ENCODE data around the gene CGB2.
"Not testable (repeated sequence)": the region's sequence is repeated elsewhere in the genome, so short reads cannot be mapped to it uniquely, and the experiment has no call there.

CGB2 gene

DNA sequence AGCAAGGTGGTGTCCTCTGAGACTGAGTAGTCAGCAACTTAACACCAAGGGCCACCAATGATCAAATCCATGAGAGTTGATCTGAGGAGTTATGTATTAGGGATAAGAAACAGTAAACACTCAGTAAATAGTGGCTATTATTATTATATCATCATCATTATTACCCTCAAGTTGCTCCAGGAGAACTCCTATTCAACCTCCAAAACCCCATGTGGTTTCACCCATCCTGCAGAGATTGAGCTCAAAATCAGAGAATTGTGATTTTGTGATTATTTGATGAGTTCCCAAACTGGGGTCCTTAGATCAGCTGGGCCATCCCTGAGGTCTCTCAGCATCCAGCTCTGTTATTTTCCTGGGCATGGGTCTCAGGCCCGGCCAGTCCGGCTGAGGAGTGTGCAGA lies 29.3 kb downstream of the CGB2 start:
- peaks cover 10% of the 10 kb centered on the region; the same call in 1 of the 2 replicates for H3K4me1 ChIP-seq (ENCODE audit: insufficient read depth, low read length)
- no peaks in the 10 kb centered on the region for H3K36me3 ChIP-seq (ENCODE audit: insufficient read depth, low read length)
- no peak overlapping the region for H3K9ac ChIP-seq (ENCODE audit: low read depth, low read length)
- H3K9me3 ChIP-seq (ENCODE audit: control insufficient read depth, insufficient read depth, low read length), result no peaks in the 10 kb centered on the region

DNA sequence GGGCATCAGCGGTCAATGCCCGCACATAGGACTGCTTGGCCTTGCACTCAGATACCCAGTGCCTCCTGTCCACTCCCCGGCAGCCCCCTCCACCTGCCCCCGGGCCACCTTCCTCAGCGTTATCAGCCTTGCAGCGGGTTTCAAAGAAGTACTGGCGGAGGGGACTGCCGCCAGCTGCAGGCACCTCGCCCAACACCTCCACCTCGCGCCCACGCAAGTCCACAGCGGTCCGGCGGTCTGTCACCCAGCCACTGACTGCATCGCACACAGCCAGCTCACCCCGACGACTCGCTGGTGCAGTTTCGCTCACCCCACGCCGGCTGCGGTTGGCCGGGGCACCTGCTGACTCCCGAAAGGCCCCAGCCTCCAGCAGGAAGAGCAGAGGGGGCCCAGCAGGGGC lies 29.8 kb downstream of the CGB2 start:
- Histone ChIP-seq H3K9me3 (ENCODE audit: control insufficient read depth, insufficient read depth, low read length) (no peaks in the 10 kb centered on the region), H3K4me1 (ENCODE audit: insufficient read depth, low read length) (peaks cover 15% of the 10 kb centered on the region; the same call in 1 of the 2 replicates), H3K9ac (ENCODE audit: low read depth, low read length) (no peak overlapping the region), H3K36me3 (ENCODE audit: insufficient read depth, low read length) (no peaks in the 10 kb centered on the region)

DNA sequence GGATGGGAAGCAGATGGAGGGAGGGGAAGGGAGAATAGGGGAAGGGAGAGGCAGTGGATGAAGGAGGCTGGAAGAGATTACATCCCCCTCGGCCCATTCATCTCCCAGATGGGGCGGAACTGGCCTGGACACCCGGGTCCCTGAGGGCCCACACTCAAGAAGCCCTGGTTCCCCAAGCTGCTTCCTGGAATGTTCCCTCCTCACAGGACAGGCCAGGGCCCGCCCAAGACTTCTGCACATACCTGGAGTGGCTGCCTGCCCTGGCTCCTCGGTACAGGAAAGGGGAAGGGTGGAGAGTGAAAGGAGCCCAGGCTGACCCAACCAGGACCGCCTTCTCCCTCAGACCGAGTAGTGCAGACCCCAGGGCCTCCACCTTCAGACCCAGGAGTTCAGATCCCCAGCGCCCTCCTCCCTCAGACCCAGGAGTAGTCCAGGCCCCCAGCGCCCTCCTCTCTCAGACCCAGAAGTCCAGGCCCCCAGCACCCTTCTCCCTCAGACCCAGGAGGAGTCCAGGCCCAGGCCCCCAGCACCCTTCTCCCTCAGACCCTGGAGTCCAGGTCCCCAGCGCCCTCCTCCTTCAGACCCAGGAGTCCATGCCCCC lies 32.4 kb downstream of the CGB2 start:
- H3K36me3 ChIP-seq (ENCODE audit: insufficient read depth, low read length), result no peaks in the 10 kb centered on the region
- peak overlapping the region; percentile 35; the same call in 1 of the 2 replicates for H3K9ac ChIP-seq (ENCODE audit: low read depth, low read length)
- H3K4me1 ChIP-seq (ENCODE audit: insufficient read depth, low read length), result peaks cover 15% of the 10 kb centered on the region; the same call in 1 of the 2 replicates
- no peaks in the 10 kb centered on the region for H3K9me3 ChIP-seq (ENCODE audit: control insufficient read depth, insufficient read depth, low read length)

DNA sequence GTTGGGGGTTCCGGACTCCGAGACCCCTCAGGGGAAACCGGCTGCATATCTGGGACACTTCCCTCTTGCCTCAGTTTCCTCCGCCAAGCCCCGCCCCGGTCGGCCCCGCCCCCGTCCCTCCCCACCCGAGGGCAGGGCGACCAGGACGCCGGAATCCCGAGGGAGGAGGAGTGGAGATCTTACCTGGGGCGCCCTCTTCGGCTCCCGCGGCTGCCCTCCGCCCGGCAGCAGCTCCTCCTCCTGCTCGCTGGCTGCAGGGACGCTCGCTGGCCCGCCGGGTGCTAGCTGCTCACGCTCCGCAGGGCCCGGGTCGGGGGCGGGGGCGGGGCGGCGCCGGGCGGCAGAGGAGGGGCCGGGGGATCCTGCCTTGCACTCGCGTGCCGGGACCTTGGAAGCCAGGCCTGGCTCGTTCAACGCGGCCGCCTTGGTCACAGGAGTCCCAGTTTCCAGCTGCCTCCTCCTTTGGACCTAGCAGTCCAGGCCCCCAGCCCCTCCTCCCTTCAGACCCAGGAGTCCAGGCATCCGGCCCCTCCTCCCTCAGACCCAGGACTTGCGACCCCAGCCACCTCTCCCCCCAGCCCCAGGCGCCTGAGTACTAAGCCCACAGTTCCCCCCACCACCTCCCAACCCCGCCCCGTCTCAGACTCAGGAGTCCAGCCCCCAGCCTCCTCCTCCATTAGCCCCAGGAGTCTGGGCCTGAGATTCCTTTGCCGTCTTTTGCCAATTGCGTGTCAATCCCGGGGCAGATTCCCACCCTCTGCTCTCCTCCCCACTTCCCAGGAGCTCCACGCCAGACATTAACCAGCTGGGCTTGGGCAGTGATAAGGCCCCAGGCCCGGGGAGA lies 33.3 kb downstream of the CGB2 start, which contains the start of gene NTF4:
TSS of gene NTF4 (minus strand) at position 51 of the 844 bp plus-strand sequence. CDS start 2,821 bp downstream, outside the sequence.
- H3K4me1 ChIP-seq (ENCODE audit: insufficient read depth, low read length), result peaks cover 15% of the 10 kb centered on the region; the same call in 1 of the 2 replicates
- H3K9ac ChIP-seq (ENCODE audit: low read depth, low read length), result peak within 1 kb of the TSS; percentile 35; the same call in 1 of the 2 replicates

DNA sequence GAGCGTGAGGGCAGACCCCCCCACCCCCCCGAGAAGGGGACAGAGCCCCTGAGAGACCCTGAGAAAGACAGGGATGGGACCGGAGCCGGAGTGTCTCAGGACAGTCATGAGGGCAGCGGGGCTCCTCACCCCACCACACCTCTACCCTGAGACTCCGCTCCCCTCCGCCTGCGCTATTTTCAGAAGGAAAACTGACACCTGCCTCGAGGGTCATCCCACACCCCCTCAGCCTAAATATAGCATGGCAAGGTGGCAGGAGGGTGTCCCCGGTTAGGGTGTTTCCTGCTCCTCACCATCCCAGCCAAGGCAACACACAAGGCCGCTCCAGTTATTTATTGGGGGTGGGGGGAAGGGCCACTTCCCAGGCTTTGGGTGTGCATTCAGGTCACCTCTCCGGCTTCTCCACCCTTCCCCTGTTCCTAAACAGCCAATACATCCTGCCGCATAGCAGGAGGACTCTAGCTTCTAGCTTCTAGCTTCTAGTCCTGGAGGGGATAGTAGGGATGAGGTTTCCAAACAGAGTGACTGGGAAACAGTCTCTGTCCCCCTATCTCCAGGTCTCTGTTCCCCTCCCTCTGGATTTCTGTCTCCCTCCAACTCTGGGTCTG lies 34.3 kb downstream of the CGB2 start:
- peaks cover 15% of the 10 kb centered on the region; the same call in 1 of the 2 replicates for H3K4me1 ChIP-seq (ENCODE audit: insufficient read depth, low read length)
- peak overlapping the region; percentile 11; the same call in 1 of the 2 replicates for H3K9ac ChIP-seq (ENCODE audit: low read depth, low read length)
- no peaks in the 10 kb centered on the region for H3K36me3 ChIP-seq (ENCODE audit: insufficient read depth, low read length)
- no peaks in the 10 kb centered on the region for H3K9me3 ChIP-seq (ENCODE audit: control insufficient read depth, insufficient read depth, low read length)

More for the DNA sequence above, 33.3 kb downstream of the CGB2 start, which contains the start of gene NTF4:
- Histone ChIP-seq H3K9me3 (ENCODE audit: control insufficient read depth, insufficient read depth, low read length) (no peaks in the 10 kb centered on the region), H3K36me3 (ENCODE audit: insufficient read depth, low read length) (no peaks in the 10 kb centered on the region)

DNA sequence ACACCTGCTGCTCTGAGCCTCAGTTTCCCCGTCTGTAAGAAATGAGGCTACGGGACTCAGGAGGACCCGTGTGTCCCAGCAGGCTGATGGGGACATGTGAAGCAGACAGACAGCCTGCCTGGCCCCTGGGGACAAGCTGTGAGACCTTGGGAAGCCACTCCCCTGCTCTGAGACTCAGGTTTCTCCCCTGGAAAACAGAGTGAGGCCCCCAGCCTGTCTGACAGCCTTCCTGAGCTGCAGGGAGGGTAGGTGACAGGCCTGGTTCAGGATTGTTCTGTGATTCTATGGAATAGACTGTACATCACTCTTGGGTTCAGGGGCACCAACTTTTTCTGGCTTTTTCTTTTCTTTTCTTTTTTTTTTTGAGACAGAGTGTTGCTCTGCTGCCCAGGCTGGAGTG lies 35.9 kb downstream of the CGB2 start:
- no peaks in the 10 kb centered on the region for H3K36me3 ChIP-seq (ENCODE audit: insufficient read depth, low read length)
- no peaks in the 10 kb centered on the region for H3K9me3 ChIP-seq (ENCODE audit: control insufficient read depth, insufficient read depth, low read length)
- peaks cover 15% of the 10 kb centered on the region; the same call in 1 of the 2 replicates for H3K4me1 ChIP-seq (ENCODE audit: insufficient read depth, low read length)
- no peak overlapping the region for H3K9ac ChIP-seq (ENCODE audit: low read depth, low read length)

DNA sequence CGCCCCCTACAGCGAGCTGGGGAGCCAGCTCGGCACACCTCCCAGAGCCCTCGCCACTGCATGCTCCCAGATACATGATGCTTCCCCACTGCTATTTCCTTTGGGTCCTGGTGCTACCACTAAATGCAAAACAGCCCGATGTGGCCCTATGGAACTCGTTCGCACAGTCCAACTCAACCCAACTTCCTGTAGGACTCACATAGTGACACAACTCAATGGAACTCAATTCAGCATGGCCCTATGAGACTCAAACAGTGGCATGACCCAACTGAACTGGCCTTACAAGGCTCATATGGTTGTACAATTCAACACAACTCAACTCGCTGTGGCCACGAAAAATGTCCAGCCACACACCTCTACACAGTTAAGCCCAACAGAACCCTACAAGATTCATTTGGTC lies 37.3 kb downstream of the CGB2 start:
- H3K9ac ChIP-seq (ENCODE audit: low read depth, low read length), result no peak overlapping the region
- no peaks in the 10 kb centered on the region for H3K36me3 ChIP-seq (ENCODE audit: insufficient read depth, low read length)

DNA sequence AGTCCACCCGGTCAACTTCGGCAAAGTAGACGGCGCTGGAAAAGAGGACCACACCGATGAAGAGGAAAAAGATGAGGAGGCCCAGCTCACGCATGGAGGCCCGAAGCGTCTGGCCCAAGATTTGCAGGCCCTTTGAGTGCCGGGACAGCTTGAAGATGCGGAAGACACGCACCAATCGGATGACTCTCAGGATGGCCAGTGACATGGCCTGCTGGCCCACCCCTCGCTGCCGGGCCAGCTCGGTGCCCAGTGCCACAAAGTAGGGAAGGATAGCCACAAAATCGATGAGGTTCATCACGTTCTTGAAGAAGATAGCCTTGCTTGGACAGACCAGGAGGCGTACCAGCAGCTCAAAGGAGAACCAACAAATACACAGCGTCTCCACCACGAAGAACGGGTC lies 38.7 kb downstream of the CGB2 start:
- peaks cover 6% of the 10 kb centered on the region; the same call in 1 of the 2 replicates for H3K4me1 ChIP-seq (ENCODE audit: insufficient read depth, low read length)
- no peaks in the 10 kb centered on the region for H3K9me3 ChIP-seq (ENCODE audit: control insufficient read depth, insufficient read depth, low read length)
- H3K9ac ChIP-seq (ENCODE audit: low read depth, low read length), result no peak overlapping the region
- no peaks in the 10 kb centered on the region for H3K36me3 ChIP-seq (ENCODE audit: insufficient read depth, low read length)

More for the DNA sequence above, 37.3 kb downstream of the CGB2 start:
- H3K4me1 ChIP-seq (ENCODE audit: insufficient read depth, low read length), result peaks cover 8% of the 10 kb centered on the region; the same call in 1 of the 2 replicates
- no peaks in the 10 kb centered on the region for H3K9me3 ChIP-seq (ENCODE audit: control insufficient read depth, insufficient read depth, low read length)

DNA sequence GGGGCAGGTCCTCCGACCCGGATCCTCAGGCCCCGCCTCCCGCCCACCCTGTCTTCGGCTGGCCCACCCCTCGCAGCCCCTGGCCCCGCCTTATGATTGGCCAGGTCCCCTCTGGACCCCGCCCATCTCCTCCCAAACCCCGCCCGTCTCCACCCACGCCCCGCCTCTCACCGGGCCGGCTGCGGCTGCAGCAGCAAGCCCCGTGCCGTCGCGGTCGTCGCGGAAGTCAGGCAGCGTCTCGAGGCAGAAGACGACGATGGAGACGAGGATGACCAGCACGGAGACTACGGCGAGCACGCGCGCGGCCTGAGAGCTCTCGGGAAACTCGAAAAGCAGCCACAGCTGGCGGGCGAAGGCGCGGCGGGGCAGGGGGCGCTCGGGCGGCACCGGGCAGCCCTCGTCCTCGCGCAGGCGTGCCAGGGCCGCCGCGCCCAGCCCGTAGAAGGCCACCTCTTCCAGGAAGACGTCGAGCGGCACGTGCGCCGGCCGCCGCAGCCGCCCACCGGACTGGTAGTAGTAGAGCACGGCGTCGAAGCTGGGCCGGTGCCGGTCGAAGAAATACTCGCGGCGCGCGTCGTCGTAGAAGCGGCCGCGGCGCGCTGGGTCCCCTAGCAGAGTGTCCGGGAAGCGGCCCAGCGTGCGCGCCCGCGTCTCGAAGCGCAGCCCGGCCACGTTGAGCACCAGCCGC lies 40.3 kb downstream of the CGB2 start:
- H3K4me1 ChIP-seq (ENCODE audit: insufficient read depth, low read length), result no peaks in the 10 kb centered on the region; the same call in 1 of the 2 replicates
- no peaks in the 10 kb centered on the region for H3K36me3 ChIP-seq (ENCODE audit: insufficient read depth, low read length)
- H3K9me3 ChIP-seq (ENCODE audit: control insufficient read depth, insufficient read depth, low read length), result no peaks in the 10 kb centered on the region
- peak overlapping the region; percentile 36 for H3K9ac ChIP-seq (ENCODE audit: low read depth, low read length)

DNA sequence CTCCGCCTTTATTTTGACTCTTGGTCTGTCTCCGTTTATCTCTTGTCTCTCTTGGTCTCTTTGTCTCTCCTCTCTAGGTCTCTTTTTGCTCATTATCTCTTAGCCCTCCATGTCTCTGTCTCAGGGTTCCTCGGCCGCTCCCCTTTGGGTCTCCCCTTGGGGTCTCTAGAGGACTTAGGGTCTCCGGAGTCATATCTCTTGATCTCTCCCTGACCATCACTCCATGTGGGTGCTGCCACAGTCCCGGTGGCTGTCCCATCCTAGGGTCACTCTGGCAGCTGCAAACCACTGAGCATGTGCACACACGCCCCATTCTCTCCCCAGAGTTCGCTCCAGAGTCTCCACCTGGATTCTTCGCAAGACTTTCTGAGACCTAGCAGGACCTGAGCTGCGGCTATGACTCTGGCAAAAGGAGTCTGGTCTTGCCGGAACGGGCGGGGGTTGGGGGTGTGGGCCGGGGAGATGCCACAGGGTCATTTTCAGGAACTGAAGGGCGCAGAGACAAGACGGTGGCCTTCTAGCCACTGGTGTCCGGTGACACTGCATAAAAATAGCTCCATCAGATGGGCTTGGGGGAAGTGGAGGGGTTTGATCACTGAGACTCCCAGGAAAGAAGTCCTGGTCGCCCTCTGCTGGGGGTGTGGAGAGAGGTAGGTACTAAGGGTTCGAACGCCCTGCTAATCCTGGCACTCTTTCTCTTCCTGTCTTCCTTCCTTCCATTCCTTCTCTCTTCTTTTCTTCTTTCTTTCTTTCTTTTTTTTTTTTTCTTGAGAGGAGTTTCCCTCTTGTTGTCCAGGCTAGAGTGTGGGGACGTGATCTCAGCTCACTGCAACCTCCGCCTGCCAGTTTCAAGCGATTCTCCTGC lies 42.1 kb downstream of the CGB2 start:
- H3K36me3 ChIP-seq (ENCODE audit: insufficient read depth, low read length), result no peaks in the 10 kb centered on the region
- no peaks in the 10 kb centered on the region for H3K9me3 ChIP-seq (ENCODE audit: control insufficient read depth, insufficient read depth, low read length)
- no peak overlapping the region for H3K9ac ChIP-seq (ENCODE audit: low read depth, low read length)
- no peaks in the 10 kb centered on the region; the same call in 1 of the 2 replicates for H3K4me1 ChIP-seq (ENCODE audit: insufficient read depth, low read length)

DNA sequence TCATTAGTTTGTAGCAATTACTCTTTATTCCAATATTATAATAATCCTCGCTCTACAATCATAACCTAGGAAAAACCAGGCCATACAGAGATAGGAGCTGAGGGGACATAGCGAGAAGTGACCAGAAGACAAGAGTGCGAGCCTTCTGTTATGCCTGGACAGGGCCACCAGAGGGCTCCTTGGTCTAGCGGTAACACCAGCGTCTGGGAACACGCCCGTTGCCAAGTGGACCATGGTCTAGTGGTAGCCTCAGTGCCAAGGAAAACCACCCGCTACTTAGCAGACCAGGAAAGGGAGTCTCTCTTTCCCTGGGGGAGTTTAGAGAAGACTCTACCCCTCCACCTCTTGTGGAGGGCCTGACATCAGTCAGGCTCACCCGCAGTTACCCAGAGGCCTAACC lies 43.2 kb downstream of the CGB2 start:
- H3K4me1 ChIP-seq (ENCODE audit: insufficient read depth, low read length); H3K9ac ChIP-seq (ENCODE audit: low read depth, low read length): not testable (repeated sequence)

DNA sequence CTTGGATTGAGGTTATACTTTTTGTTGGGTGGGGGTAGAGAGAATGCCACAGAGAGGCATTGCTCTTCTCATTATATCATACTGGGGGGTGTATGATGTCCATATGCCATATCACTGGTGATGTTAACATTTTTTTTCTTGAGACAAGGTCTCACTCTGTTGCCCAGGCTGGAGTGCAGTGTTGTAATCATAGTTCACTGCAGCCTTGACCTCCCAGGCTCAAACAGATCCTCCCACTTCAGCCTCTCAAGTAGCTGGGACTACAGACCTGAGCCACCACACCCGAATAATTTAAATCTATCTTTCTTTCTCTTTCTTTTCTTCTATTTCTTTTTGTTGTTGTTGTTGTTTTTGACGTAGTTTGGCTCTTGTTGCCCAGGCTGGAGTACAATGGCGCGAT lies 48.7 kb downstream of the CGB2 start:
- Histone ChIP-seq H3K4me1 (ENCODE audit: insufficient read depth, low read length) (no peaks in the 10 kb centered on the region; the same call in 1 of the 2 replicates), H3K9me3 (ENCODE audit: control insufficient read depth, insufficient read depth, low read length) (no peaks in the 10 kb centered on the region), H3K9ac (ENCODE audit: low read depth, low read length) (no peak overlapping the region), H3K36me3 (ENCODE audit: insufficient read depth, low read length) (no peaks in the 10 kb centered on the region)

More for the DNA sequence above, 43.2 kb downstream of the CGB2 start:
- H3K9me3 ChIP-seq (ENCODE audit: control insufficient read depth, insufficient read depth, low read length); H3K36me3 ChIP-seq (ENCODE audit: insufficient read depth, low read length): not testable (repeated sequence)

DNA sequence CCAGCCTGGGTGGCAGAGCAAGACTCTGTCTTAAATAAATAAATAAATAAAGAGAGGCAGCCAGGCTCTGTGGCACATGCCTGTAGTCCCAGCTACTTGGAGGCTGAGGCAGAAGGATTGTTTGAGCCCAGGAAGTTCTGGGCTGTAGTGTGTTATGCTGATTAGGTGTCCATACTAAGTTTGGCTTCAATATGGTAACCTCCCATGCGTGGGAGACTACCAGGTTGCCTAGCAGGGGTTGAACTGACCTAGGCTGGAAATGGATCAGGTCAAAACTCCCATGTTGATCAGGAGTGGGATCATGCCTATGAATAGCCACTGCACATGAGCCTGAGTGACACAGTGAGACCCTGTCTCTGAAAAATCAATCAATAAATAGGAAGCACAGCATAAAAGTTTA lies 49.6 kb downstream of the CGB2 start:
- no peak overlapping the region for H3K9ac ChIP-seq (ENCODE audit: low read depth, low read length)
- H3K4me1 ChIP-seq (ENCODE audit: insufficient read depth, low read length), result no peaks in the 10 kb centered on the region; the same call in 1 of the 2 replicates
- H3K9me3 ChIP-seq (ENCODE audit: control insufficient read depth, insufficient read depth, low read length), result no peaks in the 10 kb centered on the region
- no peaks in the 10 kb centered on the region for H3K36me3 ChIP-seq (ENCODE audit: insufficient read depth, low read length)
